HG03354 (cell line): ENCODE data around the gene SH2D5.

ENCODE experiments used
- ATAC-seq: cut with Tn5 transposase; IDR thresholded peaks from one replicate; pipeline ENCODE4 v1.9.1; 2021; ENCODE audit warnings: mild to moderate bottlenecking; ENCODE audit not compliant: unreplicated experiment, poor library complexity, severe bottlenecking

The SH2D5 gene

DNA sequence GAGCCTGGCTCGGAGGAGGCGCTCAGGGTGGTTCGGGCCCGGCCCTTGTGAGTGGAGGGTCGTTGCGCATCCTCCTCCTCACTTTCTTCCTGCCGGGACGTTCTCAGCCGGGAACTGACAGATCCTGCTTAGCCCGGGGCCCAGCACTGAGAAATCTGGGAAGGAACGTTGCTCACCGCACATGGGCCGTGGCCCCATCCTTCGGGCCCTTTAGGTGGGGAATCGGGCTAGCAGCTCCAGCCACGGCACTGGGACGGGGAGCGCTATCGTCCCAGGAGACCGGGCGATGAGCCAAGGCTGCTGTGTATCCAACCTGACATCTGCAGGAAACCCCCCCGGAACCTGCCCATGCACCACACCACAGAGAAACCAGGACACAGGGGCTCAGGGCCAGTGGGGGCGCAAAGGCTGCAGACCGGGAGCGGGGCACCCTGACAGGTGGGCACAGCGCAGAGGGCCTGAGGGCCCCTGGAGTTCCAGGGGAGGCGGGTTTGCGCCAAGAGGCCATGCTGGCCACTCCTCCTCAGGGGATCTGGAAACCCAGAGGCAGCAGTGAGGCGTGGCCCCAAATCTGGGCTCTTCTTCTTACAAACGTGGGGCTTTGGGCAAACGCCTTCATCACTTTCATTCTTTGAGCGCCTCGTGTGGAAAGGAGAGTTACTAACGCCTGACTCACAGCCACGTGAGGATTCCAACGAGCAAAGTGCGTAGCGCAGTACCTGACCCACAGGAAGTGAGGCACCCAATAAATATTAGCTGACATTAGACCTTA, at the start of gene SH2D5:
SH2D5 (minus strand) TSS at position 116 of the 772 bp plus-strand sequence. CDS start 4,659 bp downstream, outside the sequence.
- peak; percentile 74 for ATAC-seq

DNA sequence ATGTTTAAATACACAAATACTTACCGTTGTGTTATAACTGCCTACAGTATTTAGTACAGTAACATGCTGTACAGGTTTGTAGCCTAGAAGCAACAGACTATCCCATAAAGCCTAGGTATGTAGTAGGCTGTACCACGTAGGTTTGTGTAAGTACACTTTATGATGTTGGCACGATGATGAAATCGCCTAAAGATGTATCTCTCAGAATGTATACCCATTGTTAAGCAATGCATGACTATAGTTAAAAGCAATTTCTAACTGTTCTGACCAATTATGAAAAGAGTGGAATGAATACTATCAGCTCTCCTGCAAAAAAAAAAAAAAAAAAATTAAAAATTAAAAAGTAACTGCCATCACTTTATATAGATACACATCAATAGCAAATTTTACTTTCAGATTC, 43.2 kb upstream of the SH2D5 start:
- no peak for ATAC-seq

DNA sequence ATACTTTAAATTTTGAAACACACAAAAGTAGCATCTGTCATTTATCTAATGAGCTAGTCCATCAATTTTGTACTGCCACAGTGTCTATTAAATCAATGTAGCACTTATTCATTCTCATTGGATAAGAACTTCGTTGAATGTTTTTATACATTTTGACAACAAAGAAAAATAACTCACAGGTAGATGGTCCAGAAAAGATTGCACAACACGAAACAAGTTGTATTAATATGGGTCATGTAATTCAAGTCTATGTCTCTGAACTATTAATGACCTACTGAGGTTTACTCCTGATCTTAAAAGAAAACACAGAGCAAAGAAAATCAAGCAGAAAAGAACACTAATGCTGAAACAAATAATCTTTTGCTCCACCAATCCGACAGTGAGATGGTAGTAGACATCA, 39.3 kb upstream of the SH2D5 start:
- ATAC-seq = no peak

- ATAC-seq = no peak
Observed at GRCh38 chr1:20770314-20771087, 38.0 kb upstream of the SH2D5 start.

DNA sequence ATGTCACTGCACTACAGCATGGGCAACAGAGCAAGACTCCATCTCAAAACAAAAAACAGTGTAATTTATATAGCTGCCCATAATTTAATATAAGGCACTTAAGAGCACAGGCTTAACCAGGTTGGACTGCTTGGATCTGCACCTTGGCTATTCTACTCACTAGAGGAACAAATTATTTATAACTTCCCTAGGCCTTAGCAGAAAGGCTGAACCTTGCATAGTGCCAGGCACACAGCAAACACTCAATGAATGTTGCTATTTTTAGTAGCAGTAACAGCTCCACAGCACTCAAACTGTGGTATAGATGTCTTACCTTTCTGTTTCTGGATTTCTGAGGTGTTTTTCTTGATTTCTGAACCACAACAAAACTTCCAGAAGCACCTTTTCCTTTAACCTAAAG, 34.8 kb upstream of the SH2D5 start:
- ATAC-seq = no peak

DNA sequence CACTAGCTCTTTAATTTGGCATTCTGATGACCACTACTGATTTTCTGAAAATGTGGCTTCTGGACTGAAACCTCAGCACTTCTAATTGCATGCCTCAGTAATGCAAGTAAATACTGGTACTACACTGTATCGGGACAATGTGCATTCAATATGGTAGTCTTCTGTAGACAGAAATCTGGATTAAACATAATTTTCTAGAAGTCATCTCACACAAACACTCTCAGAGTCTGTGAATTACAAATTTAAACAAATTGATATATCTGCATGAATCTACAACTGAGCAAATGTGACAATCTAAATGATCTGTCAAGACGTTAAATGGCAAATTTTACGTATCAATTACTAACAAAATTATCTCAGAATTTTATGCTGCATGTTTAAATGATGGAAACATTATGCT, 30.9 kb upstream of the SH2D5 start:
- ATAC-seq = no peak

DNA sequence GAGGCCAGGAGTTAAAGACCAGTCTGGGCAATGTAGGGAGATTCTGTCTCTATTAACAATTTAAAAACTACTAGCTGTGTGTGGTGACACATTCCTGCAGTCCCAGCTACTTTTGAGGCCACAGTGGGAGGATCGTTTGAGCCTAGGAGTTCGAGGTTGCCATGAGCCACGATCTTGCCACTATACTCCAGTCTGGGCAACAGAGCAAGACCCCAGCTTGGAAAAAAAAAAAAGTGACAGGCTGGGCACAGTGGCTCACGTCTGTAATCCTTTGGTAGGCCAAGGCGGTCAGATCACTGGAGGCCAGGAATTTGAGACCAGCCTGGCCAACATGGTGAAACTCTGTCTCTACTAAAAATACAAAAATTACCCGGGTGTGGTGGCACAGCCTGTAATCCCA, 27.8 kb upstream of the SH2D5 start:
- no peak for ATAC-seq

DNA sequence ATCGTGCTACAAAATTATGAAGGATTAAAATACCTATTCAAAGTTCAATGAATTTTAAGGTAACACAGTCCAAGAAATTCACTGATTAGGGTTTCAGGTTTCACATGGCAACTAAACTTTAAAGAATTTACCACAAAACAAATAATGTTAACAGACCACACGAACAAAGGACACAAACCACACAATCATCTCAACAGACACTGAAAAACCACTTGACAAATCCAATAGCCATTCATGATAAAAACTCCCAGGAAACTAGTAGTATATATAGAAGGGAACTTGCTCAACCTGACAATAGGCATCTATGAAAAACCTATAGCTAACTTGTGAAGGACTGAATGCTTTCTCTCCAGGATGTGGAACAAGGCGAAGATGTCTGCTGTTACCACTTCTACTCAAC, 21.1 kb upstream of the SH2D5 start:
- no peak for ATAC-seq

DNA sequence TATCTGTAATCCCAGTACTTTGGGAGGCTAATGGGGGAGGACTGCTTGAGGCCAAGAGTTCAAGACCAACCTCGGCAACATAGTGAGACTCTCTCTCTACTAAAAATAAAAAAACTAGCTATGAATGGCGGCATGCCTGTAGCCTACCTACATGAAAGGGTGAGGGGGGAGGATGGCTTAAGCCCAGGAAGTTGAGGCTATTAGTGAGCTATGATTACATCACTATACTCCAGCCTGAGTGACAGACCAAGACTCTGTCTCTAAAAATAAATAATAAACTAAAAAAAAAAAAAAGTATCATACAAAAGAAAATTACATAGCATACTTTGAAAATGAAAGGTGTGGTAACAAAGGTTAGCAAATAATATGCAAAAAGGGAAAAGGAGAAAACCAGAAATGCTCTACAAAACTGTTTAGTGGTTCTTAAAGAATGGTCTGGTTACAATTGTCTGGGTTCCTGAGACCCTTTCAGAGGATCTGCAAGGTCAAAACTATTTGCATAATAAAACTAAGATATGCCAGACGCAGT, 19.0 kb upstream of the SH2D5 start:
- ATAC-seq = no peak

DNA sequence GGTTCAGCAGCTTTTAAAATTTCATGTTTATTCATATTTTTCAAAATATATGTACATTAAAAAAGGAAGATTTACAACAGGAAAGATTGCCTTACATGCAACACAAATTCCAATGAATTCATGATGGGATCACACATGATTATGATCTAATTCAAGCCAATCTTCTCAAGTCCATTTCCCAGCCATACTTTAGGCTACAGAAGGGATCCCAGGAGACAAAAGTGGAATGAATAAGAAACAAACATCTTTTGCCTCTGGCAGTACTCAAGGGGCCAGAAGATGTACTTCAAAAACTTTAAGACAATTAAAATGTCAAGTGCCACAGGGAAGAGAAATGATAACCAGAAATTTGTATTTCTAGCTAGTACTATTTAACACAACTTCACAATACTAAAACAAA, 10.2 kb upstream of the SH2D5 start:
- no peak for ATAC-seq

DNA sequence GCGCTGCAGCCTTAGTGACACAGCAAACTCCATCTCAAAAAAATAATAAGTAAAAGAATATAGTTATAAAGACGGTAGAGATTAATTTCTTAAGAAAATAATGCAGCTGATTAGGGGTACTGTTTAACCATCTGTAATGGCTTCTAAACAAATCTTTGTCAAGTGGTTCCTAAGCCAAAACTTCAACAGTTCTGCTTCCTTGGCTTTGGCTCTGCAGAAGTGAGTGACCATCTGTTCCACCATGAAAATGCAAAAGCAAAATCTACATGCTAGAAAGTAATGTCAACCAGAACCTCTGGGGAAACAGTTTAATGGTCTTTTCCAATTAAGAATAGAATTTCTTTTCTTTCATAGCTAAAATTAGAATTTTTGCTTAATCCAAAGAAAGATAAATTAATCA, 8.3 kb upstream of the SH2D5 start:
- ATAC-seq = no peak

DNA sequence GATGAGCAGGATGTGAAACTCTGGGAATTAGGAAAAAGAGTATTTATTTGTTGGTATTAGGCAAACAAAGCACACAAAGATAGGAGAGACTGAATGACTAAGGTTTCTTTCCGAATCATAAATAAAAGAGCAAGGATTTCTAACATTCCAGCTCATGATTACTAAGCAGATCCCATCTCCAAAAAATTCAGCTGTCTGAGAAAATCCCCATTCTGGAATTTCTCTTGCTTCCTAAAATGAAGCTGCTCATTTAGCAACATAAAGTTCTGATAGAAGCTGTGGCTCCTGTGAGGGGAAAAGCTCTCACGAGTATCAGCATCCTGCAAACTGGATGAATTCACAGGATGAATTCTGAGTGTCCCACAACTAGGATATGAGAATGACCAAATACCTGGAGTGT, 6.7 kb upstream of the SH2D5 start:
- no peak for ATAC-seq

DNA sequence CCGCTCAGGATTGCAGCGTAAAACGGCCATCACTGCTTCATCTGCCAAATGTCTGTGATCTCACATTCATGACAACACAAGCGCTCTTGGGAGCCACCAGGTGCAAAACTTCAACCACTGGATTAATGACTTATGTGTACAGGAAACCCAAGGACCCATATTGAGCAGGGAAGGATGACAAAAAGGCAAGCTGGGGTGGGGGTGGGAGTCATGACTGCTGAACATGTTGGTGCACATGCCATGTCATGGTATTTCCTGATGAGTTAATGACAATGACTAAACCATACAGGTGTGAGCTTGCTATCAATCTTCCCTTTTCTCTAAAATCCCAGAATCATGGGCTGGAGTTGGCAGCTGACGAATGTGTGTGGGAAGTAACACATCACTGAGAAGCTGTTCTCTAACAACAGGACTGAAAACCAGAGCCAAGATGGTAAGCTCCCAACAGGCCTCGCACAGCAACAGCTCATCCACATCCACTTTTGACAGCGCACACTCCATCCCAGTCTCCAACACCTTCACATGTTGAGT, 3.1 kb upstream of the SH2D5 start:
- ATAC-seq = no peak

DNA sequence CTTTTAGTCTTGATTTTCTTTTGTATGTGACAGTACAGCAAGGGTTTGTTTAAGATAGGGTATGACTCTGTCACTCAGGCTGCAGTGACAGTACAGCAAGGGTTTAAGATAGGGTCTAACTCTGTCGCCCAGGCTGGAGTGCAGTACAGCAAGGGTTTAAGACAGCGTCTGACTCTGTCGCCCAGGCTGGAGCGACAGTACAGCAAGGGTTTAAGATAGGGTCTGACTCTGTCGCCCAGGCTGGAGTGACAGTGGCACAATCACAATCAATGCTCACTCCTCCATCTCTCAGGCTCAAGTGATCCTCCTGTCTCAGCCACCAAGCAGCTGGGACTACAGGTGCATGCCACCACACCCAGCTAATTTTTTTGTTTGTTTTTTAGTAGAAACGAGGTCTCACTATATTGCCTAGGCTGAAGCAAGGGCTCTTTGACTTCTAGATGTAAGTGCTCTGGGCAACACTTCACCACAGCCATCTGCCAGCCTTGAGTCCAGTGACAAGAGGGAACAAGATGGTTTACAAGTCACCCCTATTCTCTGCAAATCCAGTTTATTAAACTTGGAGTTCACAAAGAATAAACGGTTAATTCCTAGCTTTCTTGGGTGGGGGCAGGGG, 965 bp upstream of the SH2D5 start:
- ATAC-seq = no peak

DNA sequence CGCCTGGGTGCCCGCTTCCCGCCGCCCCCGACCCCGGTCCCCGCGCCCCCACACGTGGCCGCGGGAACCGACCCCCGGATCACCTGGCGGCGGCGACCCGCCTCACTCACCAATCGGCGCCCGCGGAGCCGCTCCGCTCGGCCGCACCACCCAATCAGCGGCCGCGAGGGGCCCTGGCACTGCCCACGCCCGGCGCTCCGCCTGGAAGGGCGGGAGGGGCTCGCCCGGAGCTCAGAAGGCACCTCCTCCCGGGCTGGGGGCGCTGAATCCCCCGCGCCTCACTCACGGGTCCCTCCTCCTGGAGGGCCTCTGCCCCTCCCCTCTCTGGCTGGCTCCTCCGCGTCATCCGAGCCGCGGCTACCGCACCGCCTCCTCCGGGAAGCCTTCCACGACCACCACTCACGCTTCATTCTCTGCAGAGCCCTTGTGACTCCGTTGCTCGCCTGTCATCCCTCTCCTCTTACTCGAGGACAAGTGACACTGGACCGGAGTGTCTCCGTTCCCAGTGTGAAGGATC, 374 bp downstream of the SH2D5 start:
- ATAC-seq = peak; percentile 50

DNA sequence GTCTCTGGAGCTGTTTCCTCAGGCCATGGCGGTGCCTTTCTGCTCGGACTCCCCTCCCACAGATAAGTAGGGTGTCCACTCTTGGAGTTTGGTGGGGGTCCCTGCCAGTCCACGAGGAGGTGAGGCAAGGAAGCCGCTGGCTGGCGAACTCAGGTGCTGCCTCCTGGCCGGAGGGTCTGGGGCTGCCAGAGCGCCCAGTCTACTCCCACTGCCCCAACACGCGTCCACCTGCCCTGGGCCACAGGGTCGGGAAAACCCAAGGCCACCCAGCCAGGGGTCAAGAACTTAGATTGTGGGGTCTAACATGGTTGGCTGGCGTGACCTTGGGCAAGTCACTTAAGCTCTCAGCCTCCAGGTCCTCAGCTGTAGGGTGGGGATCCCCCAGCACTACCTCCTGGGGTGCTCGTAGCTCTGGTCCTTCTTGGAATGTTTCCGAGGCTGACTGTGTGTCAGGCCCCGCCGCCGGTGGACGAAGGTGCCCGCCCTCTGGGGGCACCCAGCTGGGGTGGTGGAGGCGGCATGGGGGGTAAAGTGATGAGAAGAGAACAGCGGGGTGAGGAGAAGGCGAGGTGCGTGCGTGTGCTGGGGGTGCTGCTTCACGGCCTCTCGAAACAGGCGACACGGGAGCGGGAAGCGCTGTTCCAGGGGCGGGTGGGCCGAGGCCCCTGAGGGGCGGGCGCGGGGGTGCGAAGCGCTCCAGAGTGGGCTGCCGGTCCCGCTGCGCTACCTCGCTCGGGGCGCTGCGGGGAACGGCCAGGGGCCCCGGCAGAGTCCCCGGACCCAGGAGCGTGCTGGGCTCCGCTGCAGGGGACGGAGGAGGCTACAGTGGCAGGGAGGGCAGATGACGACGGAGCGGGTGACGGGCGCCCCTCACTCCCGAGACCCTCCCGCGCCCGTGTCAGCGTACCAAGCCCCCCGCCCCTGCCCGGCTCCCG, 1.2 kb downstream of the SH2D5 start:
- ATAC-seq = peak; percentile 17

- no peak for ATAC-seq
Observed at GRCh38 chr1:20730690-20731056, 1.8 kb downstream of the SH2D5 start.

DNA sequence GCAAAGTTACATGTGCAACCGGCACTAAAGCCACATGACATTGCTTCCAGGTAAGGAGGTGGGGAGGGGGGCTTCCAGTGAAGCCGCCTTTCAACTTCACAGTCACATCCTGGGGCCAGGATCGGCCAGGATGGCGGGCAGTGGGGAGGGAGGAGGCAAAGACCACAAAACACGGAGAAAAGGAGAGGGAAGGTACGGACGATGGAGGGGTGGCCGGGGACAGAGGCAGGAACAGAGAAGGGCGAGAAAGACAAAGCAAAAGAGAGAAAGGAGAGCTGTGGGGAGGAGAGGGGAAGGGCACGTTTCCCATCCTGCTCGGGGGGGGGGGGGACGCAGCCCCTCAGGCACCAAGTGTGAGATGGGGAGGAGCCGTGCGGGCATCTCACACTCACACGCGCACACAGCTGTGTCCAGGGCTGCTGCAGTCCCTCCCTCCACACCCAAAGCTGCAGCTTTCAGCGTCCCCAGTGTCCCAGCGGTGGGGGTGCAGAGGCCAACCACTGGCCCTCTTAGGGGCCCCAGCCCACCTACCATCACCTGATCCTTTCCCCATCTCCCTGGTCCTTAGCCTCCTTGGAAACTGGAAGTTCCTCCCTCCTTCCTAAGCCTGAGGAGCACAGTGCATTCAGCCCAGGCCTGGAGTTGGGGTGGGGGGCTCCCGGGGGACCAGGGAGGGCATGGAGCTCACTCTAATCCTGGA, 2.4 kb downstream of the SH2D5 start:
- ATAC-seq = no peak
